GM21717 (cell line): ENCODE measurements around the gene ANKRD55.
"Not testable (repeated sequence)": the region's sequence is repeated elsewhere in the genome, so short reads cannot be mapped to it uniquely, and the experiment has no call there.

Source experiments
- ATAC-seq: cut with Tn5 transposase; IDR thresholded peaks from one replicate; pipeline ENCODE4 v1.9.1; 2021; ENCODE audit warnings: mild to moderate bottlenecking, moderate library complexity; ENCODE audit not compliant: unreplicated experiment

ANKRD55 gene

GRCh38 chr5:56211298-56211865 is 21.7 kb downstream of the ANKRD55 start:
- no peak for ATAC-seq

GRCh38 chr5:56208681-56209080 is 24.4 kb downstream of the ANKRD55 start:
- ATAC-seq, result no peak

GRCh38 chr5:56207537-56207936 is 25.6 kb downstream of the ANKRD55 start:
- ATAC-seq, result no peak

GRCh38 chr5:56206126-56206910 is 26.8 kb downstream of the ANKRD55 start:
- no peak for ATAC-seq

- ATAC-seq, result not testable (repeated sequence)
These were observed 29.2 kb downstream of the ANKRD55 start for GRCh38 chr5:56203936-56204335.

- ATAC-seq, result no peak
These were observed 30.6 kb downstream of the ANKRD55 start for GRCh38 chr5:56202483-56202882.

GRCh38 chr5:56201762-56202261 is 31.3 kb downstream of the ANKRD55 start:
- not testable (repeated sequence) for ATAC-seq

- peak; percentile 88 for ATAC-seq
These were observed 32.0 kb downstream of the ANKRD55 start for GRCh38 chr5:56200971-56201666.

- ATAC-seq, result no peak
These were observed 38.1 kb downstream of the ANKRD55 start for GRCh38 chr5:56195016-56195415.

- no peak for ATAC-seq
These were observed 40.9 kb downstream of the ANKRD55 start for GRCh38 chr5:56192246-56192645.

GRCh38 chr5:56191656-56192055 is 41.5 kb downstream of the ANKRD55 start:
- no peak for ATAC-seq

- ATAC-seq, result no peak
These were observed 42.6 kb downstream of the ANKRD55 start for GRCh38 chr5:56190497-56190896.

GRCh38 chr5:56185768-56186311 is 47.3 kb downstream of the ANKRD55 start:
- ATAC-seq, result no peak

- no peak for ATAC-seq
These were observed 49.6 kb downstream of the ANKRD55 start for GRCh38 chr5:56183506-56183905.

- ATAC-seq, result no peak
These were observed 53.7 kb downstream of the ANKRD55 start for GRCh38 chr5:56179442-56179841.

GRCh38 chr5:56178823-56179222 is 54.3 kb downstream of the ANKRD55 start:
- ATAC-seq, result no peak

GRCh38 chr5:56176871-56177533 is 56.1 kb downstream of the ANKRD55 start:
- no peak for ATAC-seq

GRCh38 chr5:56176155-56176798 is 56.9 kb downstream of the ANKRD55 start:
- ATAC-seq, result no peak

- ATAC-seq, result no peak
These were observed 57.6 kb downstream of the ANKRD55 start for GRCh38 chr5:56175488-56175887.

- no peak for ATAC-seq
These were observed 58.1 kb downstream of the ANKRD55 start for GRCh38 chr5:56175021-56175420.
